MCF 10A (cell line): Measurements from ENCODE around the gene WASHC4. TPM values are rescaled to one million over a fixed set of nuclear protein-coding genes. Genes with fewer than 3 reads are reported as not detected.
A peak's percentile ranks its signal among the peaks of the same experiment; 100 is the strongest.

Experiments
- BruUV-seq: library from RNA; stranded (reverse); fragments of 400-500 nt; replicated peaks from 2 replicates; lab custom pipeline; 2021; lab: Mats Ljungman, UMichigan
- CTCF ChIA-PET: fragments of 300-600 bp; sonication (Branson Sonifier 250); formaldehyde crosslinking; extraction: SDS; loops from one replicate; lab custom pipeline; 2021; ENCODE audit warnings: antibody characterized with exemption, inconsistent platforms; lab: Yijun Ruan, JAX
- POLR2A ChIA-PET: fragments of 300-600, 350-650 bp; sonication (Branson Sonifier 250); formaldehyde crosslinking; extraction: SDS; loops from one replicate; lab custom pipeline; 2020; ENCODE audit warnings: antibody characterized with exemption, inconsistent platforms; lab: Yijun Ruan, JAX
- DNase-seq: peaks from one replicate; pipeline ENCODE4 v3.0.0-alpha.2; 2018; ENCODE audit not compliant: unreplicated experiment
- H3K27ac Mint-ChIP-seq: one replicate; pipeline ENCODE4 v1.8.0; 2022; ENCODE audit warnings: mild to moderate bottlenecking, low read depth, mixed read lengths; ENCODE audit not compliant: unreplicated experiment
- H3K27me3 Mint-ChIP-seq: one replicate; pipeline ENCODE4 v1.8.0; 2022; ENCODE audit warnings: mixed read lengths; ENCODE audit not compliant: insufficient read depth, unreplicated experiment
- H3K36me3 Mint-ChIP-seq: one replicate; pipeline ENCODE4 v1.8.0; 2022; ENCODE audit warnings: mild to moderate bottlenecking, moderate library complexity, mixed read lengths; ENCODE audit not compliant: insufficient read depth, unreplicated experiment
- H3K4me1 Mint-ChIP-seq: one replicate; pipeline ENCODE4 v1.8.0; 2022; ENCODE audit warnings: mixed read lengths; ENCODE audit not compliant: insufficient read depth, unreplicated experiment
- H3K4me3 Mint-ChIP-seq: one replicate; pipeline ENCODE4 v1.8.0; 2022; ENCODE audit warnings: mild to moderate bottlenecking, moderate library complexity, mixed read lengths; ENCODE audit not compliant: unreplicated experiment
- H3K9me3 Mint-ChIP-seq: one replicate; pipeline ENCODE4 v1.8.0; 2022; ENCODE audit warnings: mixed read lengths; ENCODE audit not compliant: unreplicated experiment
- intact Hi-C: fragments of 100-400 bp; cut with micrococcal nuclease; formaldehyde crosslinking; loops from 2 replicates; pipeline ENCODE4 v1.14.1; 2022
- total RNA-seq: library from RNA; stranded (reverse); gene quantifications from 2 replicates; pipeline ENCODE4 v1.2.3, GENCODE V29; 2022
- TF ChIP-seq, protein P1 (sequence below): fragments of 200-600 bp; IDR thresholded peaks from one replicate; pipeline ENCODE4 v1.8.0; 2022; ENCODE audit warnings: antibody characterized with exemption, mild to moderate bottlenecking; ENCODE audit not compliant: unreplicated experiment

WASHC4 gene
- total RNA-seq, 1 experiment from 2014 or later: 44.5 TPM

- no peaks in the 10 kb centered on the region for H3K27me3 Mint-ChIP-seq
- intact Hi-C loops: loop anchor here (5.0 kb wide), 1 partner anchor 225 kb away; the partner anchor contains the start of gene C12orf75
- H3K36me3 Mint-ChIP-seq: peaks cover 11% of the 10 kb centered on the region
- no peak for DNase-seq
- CTCF ChIA-PET: interaction anchor here (1.0 to 2.3 kb wide), 4 partner anchors 8 to 818 kb away, joined by 4 to 6 read pairs (median 4); no protein-coding TSS in a partner anchor
- H3K4me1 Mint-ChIP-seq: peaks cover 25% of the 10 kb centered on the region
- TF ChIP-seq, protein P1, sequence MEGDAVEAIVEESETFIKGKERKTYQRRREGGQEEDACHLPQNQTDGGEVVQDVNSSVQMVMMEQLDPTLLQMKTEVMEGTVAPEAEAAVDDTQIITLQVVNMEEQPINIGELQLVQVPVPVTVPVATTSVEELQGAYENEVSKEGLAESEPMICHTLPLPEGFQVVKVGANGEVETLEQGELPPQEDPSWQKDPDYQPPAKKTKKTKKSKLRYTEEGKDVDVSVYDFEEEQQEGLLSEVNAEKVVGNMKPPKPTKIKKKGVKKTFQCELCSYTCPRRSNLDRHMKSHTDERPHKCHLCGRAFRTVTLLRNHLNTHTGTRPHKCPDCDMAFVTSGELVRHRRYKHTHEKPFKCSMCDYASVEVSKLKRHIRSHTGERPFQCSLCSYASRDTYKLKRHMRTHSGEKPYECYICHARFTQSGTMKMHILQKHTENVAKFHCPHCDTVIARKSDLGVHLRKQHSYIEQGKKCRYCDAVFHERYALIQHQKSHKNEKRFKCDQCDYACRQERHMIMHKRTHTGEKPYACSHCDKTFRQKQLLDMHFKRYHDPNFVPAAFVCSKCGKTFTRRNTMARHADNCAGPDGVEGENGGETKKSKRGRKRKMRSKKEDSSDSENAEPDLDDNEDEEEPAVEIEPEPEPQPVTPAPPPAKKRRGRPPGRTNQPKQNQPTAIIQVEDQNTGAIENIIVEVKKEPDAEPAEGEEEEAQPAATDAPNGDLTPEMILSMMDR: no peak
- TSS peak; percentile 80 for BruUV-seq
- H3K4me3 Mint-ChIP-seq: peak overlapping the region; percentile 96
- no peaks in the 10 kb centered on the region for H3K9me3 Mint-ChIP-seq
- H3K27ac Mint-ChIP-seq: peak overlapping the region; percentile 96
- POLR2A ChIA-PET: interaction anchor here (0.6 to 6.8 kb wide), 32 partner anchors 9 to 1177 kb away, joined by 3 to 94 read pairs (median 5); partner anchors contain the start of genes ALDH1L2, APPL2, HSP90B1 and TDG
Observed at GRCh38 chr12:105107171-105107493, 399 bp upstream of the WASHC4 start.

DNA sequence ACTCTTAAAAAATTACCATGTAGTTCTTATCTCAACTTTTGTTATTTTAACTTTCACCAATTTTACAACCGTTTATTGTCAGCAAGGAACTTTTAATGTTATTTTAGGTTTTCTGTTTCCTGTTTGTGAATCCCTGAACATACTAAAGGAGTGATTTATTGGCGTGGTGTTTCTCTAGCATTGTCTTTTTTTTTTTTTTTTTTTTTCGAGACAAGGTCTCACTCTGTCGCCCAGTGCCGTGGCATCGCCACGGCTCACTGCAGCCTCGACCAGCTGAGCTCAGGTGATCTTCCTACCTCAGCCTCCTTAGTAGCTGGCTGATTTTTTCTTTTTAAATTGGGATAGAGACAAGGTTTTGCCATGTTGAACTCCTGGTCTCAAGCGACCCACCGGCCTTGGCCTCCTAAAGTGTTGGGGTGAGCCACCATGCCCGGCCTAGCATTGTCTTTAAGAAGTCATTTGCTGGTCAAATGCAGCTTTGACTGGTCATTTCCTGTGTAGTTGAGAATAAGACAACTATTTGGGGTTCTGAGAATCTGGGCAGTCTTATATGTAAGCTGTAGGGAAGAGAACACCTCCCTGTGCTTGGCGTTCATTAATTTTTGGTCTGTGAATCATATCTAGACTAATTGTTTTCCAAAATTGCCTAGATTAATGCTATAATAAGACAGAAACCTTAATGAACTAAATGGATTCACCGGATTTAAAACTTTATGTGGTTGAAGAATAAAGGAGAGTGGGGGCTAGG is 2.1 kb downstream of the WASHC4 start:
- H3K4me1 Mint-ChIP-seq: peaks cover 26% of the 10 kb centered on the region
- ChIA-PET CTCF (interaction anchor here (0.6 to 0.9 kb wide), 2 partner anchors 81 to 129 kb away, joined by 3 read pairs; no protein-coding TSS in a partner anchor), POLR2A (interaction anchor here (0.6 to 6.8 kb wide), 11 partner anchors 18 to 1060 kb away, joined by 3 to 94 read pairs (median 4); partner anchors contain the start of gene ALDH1L2)
- H3K27ac Mint-ChIP-seq: peak overlapping the region; percentile 96
- H3K9me3 Mint-ChIP-seq: no peaks in the 10 kb centered on the region
- H3K36me3 Mint-ChIP-seq: peaks cover 31% of the 10 kb centered on the region
- no TSS peak for BruUV-seq
- DNase-seq: peak; percentile 42
- H3K27me3 Mint-ChIP-seq: no peaks in the 10 kb centered on the region
- intact Hi-C loops: loop anchor here (5.0 kb wide), 1 partner anchor 223 kb away; the partner anchor contains the start of gene C12orf75
- peak overlapping the region; percentile 96 for H3K4me3 Mint-ChIP-seq
- TF ChIP-seq, protein P1: no peak

- intact Hi-C loops: no loop called here
- ChIA-PET POLR2A (interaction anchor here (0.6 to 6.8 kb wide), 5 partner anchors 12 to 822 kb away, joined by 3 to 94 read pairs (median 3); partner anchors contain the start of gene ALDH1L2), CTCF (interaction anchor here (0.6 kb wide), 1 partner anchor 28 kb away, joined by 6 read pairs; no protein-coding TSS in a partner anchor)
- Mint-ChIP-seq H3K27me3 (no peaks in the 10 kb centered on the region), H3K27ac (no peak overlapping the region), H3K9me3 (no peaks in the 10 kb centered on the region), H3K4me3 (peak overlapping the region; percentile 23), H3K36me3 (peaks cover 42% of the 10 kb centered on the region), H3K4me1 (peaks cover 26% of the 10 kb centered on the region)
- TF ChIP-seq, protein P1: no peak
- no TSS peak for BruUV-seq
- no peak for DNase-seq
Observed at GRCh38 chr12:105110851-105111250, 3.3 kb downstream of the WASHC4 start.

DNA sequence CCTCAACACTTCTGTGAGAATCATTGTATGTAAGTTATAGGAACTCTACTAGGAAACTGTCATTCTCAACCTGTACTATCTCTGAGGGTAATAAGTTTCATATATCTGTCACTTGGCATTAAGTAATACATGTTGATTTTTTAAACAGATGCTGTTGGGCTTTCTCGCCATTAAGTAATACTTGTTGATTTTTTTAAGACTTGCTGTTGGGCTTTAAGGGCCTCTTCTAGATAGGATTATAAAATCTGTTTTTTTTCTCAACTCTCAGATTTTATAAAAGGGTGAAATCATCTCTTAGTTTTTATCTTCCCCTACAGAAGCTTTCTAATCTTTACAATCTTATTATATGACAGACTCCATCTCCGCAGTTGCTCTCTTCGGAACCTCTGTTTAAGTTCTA is 5.6 kb downstream of the WASHC4 start:
- CTCF ChIA-PET: no interaction called here
- intact Hi-C loops: no loop called here
- BruUV-seq: no TSS peak
- H3K27ac Mint-ChIP-seq: no peak overlapping the region
- H3K27me3 Mint-ChIP-seq: no peaks in the 10 kb centered on the region
- POLR2A ChIA-PET: interaction anchor here (1.2 to 1.3 kb wide), 2 partner anchors 10 to 48 kb away, joined by 3 to 4 read pairs; no protein-coding TSS in a partner anchor
- TF ChIP-seq, protein P1: no peak
- H3K4me3 Mint-ChIP-seq: no peak overlapping the region
- no peak for DNase-seq
- peaks cover 18% of the 10 kb centered on the region for H3K4me1 Mint-ChIP-seq
- no peaks in the 10 kb centered on the region for H3K9me3 Mint-ChIP-seq
- H3K36me3 Mint-ChIP-seq: peaks cover 59% of the 10 kb centered on the region
